T1000 (cell line): ENCODE data around the gene LPAR1.
A peak's percentile ranks its signal among the peaks of the same experiment; 100 is the strongest.
"Not testable (repeated sequence)": the region's sequence is repeated elsewhere in the genome, so short reads cannot be mapped to it uniquely, and the experiment has no call there.

Source experiments
- DNase-seq: peaks from one replicate; lab custom pipeline; 2025; ENCODE audit warnings: mixed read lengths; lab: John Stamatoyannopoulos, UW

The LPAR1 gene, protein sequence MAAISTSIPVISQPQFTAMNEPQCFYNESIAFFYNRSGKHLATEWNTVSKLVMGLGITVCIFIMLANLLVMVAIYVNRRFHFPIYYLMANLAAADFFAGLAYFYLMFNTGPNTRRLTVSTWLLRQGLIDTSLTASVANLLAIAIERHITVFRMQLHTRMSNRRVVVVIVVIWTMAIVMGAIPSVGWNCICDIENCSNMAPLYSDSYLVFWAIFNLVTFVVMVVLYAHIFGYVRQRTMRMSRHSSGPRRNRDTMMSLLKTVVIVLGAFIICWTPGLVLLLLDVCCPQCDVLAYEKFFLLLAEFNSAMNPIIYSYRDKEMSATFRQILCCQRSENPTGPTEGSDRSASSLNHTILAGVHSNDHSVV

DNA sequence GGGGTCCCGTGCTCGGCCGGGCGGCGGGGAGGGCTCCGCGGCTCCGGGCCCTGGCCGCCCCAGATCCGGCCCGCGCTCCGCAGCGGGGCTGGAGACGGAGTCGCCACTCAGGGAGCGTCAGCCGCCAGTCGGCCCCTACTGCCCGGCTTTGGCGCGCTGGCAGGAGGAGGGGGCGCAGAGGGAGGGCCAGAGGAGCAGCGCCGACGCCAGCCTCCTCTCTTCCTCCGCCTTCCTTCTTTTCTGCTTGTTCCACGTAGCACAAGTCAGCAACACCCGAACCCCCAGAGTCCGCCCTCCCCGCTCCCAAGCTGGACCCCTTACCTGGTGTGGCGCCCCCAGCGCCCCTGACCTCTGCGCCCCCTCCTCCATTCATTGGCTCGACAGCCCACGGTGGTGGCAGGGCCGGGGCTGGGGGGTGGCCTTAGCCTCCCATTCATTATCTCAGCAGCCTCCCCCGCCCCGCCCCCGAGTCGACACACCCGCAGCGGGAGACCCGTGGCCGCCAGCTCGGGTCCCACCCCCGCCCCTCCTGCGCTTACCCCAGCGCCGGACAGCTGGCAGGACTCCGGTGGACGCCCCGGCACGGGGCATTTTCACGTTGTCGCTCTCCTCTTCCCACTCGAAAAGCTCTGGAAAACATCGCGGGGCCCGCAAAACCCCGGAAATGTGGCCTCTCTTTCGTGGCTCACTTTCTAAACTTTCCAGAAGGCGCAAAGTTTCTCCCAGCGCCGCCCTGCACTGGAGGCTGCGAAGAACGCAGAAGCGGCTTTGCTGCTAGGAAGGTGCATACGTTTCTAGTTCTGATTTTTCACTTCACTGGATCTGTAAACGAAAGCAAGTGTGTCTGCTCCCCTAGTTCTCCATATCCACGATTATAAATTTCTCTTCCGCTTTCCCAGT is at the start of gene LPAR1:
Gene LPAR1 (minus strand): TSS at position 140 of the 900 bp plus-strand sequence. CDS start 66,353 bp downstream, outside the sequence.
- peak; percentile 24 for DNase-seq

DNA sequence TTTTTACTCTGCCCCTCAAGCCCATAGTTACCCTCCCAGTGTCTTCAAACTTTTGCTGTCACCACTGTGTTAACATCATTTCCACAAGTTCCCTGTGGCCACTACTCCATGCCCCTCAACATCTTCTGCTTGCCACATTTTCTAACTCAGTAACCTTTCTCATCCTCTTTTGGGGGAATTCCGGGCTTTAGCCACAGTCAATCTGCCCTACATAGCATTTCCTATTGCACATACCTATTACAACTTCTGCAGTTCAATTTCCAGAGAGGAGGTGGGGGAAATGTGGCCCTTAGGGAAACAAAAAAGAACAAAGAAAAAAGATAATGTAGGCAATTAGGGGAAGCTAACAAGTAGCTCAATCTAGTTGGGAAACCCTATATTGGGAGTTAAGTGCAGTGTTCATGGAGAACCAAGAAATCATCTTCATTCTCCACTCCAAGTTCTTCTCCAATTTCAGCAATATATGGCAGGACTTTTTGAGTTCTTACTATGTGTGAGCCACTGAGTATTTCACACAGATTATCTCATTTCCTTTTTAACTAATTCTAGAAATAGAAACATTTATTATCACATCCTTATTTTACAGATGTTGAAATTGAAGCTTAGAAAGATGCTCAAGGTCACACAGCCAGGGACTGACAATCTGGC is 40.2 kb upstream of the LPAR1 start:
- no peak for DNase-seq

DNA sequence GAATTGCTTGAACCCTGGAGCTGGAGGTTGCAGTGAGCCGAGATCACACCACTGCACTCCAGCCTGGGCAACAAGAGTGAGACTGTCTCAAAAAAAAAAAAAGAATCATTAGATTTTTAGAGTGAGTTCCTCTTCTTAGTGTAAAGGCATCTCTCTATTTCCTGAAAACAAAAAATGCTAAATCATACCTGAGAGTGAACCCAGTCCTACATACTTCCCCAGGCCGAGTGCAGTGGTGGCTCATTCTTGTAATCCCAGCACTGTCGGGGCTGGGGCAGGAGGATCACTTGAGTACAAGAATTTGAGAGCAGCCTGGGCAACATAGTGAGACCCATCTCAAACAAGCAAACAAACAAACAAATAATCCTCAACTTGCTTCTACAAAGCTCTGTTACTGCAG is 38.2 kb upstream of the LPAR1 start:
- DNase-seq, result no peak

DNA sequence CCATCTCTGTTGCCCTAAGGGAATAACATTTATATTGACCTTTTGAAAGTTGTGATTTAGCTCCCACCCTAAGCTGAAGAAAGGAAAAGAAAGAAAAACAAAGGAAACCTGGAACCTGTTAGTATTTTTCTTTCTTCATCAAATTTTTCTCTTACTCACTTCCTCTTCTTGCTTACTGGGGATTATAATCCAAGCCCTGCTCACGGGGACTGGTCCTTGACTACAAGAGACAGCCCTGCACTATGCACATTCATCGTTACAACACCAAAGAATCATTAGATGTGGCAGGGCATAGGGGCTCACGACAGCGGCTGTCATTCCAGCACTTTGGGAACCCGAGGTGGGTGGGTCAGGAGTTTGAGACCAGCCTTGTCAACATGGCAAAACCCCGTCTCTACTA is 37.8 kb upstream of the LPAR1 start:
- no peak for DNase-seq

DNA sequence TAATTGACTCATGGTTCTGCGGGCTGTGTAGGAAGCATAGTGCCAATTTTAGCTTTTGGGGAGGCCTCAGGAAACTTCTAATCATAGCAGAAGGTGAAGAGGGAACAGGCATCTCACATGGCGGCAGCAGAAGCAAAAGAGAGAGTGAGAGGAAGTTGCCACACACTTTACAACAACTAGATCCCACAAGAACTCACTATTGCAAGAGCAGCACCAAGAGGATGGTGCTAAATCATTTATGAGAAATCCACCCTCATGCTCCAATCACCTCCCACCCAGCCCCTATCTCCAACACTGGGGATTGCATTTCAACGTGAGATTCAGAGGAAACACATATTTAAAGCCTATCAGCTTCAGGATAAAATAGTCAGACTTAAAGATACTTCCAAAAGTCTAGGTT is 36.1 kb upstream of the LPAR1 start:
- DNase-seq, result no peak

DNA sequence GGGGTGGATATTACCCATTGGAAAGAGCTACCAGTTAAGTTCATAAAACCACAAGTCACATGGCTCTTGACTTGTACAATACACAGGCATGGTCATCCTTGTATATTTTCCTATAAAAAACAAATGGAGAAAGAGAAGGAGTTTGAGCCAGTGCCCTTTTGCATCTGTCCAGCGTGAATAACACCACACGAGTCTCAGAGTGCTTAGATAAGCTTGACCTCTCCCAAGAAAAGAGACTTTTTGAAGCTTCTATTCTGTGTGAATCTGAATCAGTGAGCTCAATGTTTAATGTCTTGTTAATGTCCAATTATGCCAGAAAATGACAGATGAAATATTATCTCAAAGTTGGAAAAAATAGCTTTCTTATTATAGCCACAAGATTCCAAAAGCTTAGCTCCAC is 30.9 kb upstream of the LPAR1 start:
- DNase-seq, result no peak

DNA sequence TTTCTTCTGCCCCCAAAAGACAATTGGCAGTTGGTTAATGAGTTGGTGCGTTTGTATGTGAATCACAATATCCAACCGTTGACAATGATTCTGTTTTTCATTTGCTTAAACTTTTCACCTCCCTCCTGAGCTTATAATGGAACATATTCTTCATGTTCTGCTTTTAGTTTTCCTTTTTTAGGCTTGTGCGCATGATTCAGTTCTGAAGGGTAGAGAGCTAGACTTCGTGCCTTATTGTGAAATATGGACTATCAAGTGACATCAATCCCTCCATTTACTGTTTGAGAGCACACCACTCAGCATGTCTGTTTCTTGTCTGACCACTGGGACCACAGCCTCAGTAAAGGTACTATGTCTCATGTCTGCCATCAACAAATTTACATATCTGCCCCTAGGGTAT is 30.5 kb upstream of the LPAR1 start:
- DNase-seq, result no peak

DNA sequence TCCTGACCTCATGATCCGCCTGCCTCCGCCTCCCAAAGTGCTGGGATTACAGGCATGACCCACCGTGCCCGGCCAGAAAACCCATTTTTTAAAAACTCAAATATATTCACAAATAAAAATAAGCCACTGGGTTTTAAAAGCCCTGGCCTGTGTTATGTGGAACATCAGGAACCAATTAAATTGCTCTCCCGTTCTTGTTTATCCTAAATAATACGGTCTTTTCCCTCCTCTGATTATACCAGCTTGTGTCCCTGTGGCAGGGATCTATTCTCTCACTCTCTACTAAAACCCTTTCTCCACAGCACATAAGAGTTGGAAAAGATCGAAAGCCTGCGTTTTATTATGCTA is 30.1 kb upstream of the LPAR1 start:
- DNase-seq, result no peak

DNA sequence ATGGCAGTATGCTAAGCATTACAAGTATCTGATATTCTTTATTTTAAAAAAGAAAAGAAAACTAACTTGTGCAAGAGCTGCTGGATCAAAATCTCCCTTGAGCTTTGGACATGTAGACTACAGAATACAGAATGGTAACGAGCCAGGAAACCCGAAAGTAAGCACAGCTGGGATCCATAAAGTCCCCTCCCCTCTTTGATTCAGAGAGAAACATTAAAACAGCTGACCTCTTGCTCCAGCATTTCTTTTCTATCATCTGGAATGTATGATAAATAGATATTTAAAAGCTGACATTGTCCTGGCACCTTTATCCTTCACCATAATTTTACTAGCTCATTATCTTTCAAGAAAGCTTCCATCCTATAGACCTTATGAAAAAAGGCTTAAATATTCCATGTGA is 28.2 kb upstream of the LPAR1 start:
- no peak for DNase-seq

DNA sequence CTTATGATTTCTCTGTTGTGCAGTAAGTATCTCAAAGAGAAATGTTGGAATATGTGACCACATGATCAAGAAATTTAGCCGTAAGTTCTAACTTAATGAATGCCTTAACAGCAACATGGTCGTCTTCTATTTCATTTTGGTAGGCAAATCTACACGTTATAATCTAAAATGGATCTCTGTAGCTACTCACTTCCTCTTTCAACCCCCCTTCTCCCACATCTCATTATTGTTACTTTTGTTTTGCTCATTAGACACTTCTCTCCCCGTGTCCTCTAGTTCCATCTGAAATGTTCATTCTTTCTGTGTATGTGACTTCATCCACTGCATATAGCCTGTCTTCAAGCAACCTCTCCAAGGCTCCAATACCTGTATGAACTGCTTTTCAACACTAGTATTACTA is 27.1 kb upstream of the LPAR1 start:
- DNase-seq, result no peak

DNA sequence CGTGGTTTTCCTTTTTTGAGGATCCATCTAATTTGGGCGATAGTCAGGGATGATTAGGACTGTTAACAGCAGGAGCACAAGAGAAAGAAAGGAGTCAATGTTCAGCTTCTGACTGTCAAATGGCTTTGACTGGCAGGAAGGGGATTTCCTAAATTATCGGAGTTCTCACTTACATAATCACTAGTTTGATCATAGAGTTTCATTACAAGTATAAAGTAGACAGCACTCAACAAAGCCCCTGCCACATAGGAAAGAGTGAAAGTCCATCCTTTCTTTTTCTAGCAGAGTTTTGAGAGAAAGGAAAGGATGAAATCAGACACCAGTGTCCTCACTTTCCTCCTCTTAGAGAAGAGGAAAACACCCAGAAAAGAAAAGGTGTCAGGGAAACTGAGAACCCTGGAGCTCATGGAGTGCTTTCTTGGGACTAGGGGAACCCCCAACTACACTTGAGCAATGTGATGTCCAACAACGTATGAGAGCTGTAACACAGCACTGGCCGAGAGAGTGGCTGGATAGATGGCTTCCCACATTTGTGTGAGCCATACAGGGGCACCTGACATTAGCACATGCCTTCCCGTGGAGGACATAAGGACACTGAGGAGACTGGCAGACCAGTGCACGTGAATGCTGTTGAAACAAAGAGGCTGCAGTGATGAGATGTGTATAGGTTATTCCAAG is 26.0 kb upstream of the LPAR1 start:
- DNase-seq, result no peak

DNA sequence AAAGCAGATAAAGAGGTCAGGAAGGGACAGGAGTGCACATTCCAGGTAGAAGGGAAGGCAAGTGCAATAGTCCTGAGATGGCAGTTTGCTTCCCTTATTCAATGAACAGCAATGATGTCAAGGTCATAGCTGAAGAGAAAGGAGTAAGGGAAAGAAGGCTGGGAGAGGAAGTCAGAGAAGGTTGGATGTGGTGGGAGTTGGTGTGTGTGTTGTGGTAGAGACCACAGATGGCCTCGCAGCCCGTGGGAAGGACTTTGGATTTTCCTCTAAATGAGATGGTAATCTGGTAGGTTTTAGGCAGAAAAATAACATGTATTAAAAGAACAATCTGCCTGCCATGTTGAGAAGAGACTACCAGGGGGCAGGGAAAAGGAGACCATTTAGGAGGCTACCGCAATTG is 25.1 kb upstream of the LPAR1 start:
- DNase-seq, result no peak

DNA sequence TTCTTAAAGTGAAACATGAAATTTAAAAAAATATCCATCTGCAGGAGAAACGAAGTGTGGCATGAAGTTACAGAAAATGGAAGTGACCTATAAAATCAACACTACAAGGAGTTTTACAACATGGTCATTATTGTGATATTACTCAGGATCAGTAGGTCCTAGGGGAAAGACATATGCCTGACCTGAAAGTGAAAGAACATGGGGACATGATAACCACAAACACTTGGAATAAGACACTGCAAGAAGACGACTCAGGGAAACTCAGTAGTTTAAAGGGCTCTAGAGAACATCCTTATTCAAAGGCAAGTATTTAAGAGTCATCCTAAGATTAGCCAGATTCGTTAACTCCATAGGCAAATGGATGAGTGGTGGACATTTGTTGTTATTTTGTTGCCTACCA is 19.9 kb upstream of the LPAR1 start:
- DNase-seq, result no peak

DNA sequence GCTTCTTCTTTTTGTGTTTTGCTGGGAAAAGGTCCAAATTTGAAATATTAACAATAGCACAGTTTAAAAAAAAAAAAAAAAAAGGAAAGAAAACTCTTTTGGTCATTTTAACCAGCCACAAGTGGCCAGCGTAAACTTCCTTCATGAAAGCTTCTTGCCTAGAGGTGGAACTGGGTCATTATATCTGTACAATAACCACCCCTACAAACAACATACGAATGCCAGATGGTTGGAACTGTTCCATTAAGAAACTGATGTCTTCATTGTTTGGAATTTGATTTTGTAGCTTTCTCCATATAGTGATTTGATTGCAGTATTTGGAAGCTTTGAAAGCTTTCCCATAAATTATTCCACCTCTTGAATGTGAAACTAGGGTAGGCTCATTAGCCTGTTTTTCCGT is 18.3 kb upstream of the LPAR1 start:
- no peak for DNase-seq

DNA sequence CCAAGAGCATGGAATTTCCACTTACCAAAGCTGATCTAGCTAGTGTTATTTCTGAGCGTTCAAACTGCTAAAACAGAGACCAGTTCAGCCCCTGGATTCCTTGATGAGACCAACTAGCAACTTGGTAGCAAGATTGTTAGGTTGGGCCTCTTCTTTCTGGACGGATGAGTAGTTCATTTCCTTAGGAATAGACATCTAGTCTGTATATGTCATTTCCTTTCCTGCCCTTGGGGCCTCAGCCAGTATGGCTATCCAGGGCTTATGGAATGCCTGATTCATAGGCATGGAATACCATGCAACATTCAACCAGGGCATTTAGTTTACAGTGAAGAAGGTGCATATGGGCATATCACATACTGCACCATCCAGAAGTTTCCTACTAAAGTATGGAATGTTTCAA is 14.5 kb upstream of the LPAR1 start:
- DNase-seq, result no peak

DNA sequence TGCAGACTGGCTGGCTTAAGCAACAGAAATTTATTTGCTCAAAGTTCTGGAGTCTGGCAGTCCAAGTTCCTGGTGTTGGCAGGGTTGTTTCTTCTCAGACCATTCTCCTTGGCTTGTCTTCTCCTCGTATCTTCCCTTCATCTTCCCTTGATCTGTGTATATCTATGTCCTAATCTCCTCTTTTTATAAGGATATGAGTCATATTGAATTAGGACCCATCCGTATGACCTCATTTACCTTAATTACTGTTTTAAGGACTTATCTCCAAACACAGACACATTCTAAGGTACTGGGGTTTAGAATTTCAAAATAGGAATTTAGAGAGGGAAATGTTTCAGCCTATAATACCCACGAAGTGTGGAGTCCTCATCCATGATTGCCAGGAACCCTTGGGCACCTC is 13.1 kb upstream of the LPAR1 start:
- DNase-seq, result no peak

DNA sequence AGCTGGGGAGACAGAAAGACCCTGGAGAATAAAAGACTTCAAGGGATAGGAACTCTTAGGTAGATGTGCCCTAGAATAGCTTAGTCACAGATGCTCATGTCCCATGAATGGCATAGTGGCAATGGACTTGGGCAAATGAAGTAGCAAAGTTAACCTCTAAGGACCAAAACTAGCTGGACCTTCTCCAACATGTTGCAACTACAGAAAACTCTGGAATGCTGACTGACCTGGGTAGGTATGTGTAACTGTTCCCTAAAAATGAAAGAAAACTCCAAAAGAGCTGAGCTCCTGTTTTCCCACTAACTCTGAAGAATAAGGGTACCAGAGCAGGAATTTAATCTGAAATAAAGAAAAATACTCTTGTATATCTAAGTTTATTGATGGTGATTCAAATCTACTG is 12.5 kb upstream of the LPAR1 start:
- no peak for DNase-seq

DNA sequence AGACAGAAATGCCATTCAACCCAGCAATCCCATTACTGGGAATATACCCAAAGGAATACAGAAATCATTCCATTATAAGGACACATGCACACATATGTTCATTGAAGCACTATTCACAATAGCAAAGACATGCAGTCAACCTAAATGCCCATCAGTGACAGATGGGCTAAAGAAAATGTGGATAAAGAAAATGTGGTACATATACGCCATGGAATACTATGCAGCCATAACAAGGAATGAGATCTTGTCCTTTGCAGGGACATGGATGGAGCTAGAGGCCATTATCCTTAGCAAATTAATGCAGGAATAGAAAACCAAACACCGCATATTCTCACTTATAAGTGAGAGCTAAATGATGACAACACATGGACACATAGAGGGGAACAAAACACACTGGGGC is 9.0 kb upstream of the LPAR1 start:
- not testable (repeated sequence) for DNase-seq

DNA sequence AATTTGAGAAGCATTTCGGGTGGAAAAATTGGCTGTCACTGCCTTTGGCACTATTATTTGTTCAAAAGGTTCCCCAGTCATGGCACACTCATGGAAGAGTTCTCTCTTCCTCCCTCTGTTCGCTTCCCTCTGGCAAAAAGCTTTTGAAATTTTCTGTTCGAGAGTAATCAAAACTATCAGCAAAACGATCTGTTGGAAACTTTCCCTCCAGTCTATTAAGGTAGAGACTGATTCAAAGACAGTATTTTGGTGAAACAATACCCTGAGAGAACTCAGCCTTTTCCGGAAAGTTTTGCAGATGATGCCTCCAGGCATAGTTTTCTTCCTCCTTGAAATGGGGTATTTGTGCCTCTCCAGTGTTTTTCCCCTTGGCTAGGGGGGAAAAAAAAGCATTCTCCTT is 3.6 kb upstream of the LPAR1 start:
- no peak for DNase-seq

DNA sequence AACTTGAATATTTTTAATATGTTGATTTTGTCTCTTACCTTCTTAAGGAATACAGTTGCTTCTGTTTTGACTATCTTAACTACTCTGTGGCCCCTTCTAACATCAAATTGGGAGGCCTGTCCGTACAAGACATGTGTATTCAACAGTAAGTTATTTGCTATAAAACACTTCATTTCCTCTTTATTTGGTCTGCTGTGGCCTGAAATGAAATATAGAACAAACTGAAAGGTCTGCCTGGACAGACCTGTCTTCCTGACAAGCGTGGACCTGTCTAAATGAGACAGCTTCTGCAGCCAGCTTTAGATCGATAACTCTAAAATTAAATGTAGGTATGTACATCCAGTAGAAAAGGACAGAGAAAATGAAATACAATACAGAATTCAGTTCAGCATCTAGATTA is 2.2 kb upstream of the LPAR1 start:
- DNase-seq, result no peak

DNA sequence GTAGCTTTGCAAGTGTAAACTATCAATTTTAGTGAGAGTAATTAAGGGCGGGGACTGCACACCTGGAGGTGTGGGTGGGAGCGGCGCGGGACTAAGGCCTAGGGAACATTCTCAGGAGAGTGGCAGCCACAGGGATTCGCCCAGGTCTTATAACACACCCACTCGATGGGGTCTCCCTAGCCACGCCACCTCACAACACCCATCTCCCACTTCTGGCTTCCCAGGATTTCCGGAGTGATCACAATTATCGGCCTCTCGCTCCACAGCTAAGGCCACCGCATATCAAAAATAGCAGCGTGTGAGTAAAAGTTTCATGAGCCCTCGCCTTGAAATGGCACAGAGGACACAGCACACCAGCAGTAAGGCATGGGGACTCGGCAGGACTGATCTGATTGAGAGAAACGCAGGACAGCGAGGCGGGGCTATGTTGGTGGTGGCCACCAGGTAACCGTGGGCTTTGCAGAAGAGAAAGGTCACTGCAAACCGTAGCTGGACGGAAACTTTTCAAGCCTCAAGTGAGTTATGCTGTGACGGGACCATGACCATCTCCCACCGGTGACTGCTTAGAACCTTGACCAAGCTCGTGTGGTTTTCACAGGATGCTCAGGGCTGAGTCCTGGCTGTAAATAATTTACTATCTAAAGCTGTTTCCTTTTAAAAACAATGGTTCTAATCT is 1.1 kb upstream of the LPAR1 start:
- DNase-seq, result no peak
